Fibroblast of skin of back (primary cell): ENCODE results near the gene APC.
"Not testable (repeated sequence)": the region's sequence is repeated elsewhere in the genome, so short reads cannot be mapped to it uniquely, and the experiment has no call there.

ENCODE experiments used
- DNase-seq: peaks from one replicate; pipeline ENCODE4 v3.0.0-alpha.2; 2013

The APC gene

DNA sequence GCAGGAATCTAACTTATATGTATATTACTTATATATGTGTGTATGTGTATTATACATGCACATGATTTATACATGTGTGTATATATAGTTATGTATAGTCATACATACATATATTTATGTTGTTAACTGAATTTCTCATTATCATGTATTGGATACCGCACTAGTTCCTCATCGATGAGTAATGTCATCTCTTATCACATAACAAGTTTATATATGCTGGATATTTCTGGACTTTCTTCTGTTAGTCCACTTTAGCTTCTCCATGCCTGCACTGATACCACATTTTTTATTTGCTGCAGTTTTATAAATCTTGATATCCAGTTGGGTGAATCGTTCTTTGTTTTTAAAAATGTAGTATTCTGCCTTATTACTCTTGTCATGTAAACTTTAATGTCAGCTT is 50.2 kb downstream of the APC start:
- DNase-seq, result peak; percentile 16

DNA sequence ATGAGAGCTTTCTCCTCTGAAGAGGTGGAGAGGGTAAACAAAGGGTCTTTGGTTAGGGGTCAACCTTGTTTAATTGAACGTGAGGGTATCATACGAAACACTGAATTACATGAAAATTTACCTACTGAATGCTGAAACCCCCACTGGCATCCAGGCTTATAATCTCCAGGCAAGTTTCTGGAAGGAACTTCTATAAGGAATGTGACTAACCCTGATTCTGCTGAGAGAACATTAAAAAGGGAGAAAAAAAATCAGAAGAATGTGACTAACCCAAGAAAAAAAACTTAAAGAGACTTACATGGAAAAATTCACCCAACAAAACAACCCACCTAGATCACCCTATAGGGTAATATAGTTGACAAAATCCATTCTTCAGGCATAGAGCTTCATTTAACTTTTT is 55.5 kb downstream of the APC start:
- no peak for DNase-seq

DNA sequence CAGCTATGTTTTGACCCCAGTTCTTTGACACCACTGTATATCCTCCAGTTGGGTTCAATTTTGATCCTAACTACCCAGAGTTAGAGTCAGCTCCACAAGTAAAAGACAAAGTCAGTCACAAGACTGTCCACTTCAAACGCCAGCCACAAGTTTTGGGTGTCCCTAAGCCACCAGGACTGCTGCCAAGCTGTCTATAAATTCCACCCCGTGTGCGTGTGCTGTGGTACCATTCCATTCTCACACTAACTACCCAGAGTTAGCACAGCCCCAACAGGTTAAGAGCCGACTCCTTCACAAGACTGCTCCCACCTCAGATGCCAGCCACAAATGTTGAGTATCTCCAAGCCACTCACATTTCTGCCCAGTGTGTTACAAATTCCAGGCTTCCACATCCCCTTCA is 56.7 kb downstream of the APC start:
- no peak for DNase-seq

DNA sequence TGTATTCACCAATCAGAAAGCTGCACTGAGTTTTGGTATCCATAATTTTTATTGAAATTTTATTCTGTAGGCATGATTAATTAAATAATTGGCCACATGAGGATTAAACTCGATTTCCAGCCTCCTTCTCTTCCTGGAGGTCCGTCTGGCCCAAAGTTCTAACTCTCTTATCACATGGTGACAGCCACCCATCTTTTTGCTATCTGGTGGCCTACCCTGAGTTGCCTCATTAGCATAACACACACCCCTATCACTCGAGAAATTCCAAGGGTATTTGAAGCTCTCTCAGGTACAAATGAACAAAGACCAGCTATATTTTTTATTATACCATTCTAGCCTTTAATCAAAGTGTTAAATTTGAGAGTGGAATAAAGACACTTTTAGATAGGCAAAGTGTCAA is 57.7 kb downstream of the APC start:
- no peak for DNase-seq

DNA sequence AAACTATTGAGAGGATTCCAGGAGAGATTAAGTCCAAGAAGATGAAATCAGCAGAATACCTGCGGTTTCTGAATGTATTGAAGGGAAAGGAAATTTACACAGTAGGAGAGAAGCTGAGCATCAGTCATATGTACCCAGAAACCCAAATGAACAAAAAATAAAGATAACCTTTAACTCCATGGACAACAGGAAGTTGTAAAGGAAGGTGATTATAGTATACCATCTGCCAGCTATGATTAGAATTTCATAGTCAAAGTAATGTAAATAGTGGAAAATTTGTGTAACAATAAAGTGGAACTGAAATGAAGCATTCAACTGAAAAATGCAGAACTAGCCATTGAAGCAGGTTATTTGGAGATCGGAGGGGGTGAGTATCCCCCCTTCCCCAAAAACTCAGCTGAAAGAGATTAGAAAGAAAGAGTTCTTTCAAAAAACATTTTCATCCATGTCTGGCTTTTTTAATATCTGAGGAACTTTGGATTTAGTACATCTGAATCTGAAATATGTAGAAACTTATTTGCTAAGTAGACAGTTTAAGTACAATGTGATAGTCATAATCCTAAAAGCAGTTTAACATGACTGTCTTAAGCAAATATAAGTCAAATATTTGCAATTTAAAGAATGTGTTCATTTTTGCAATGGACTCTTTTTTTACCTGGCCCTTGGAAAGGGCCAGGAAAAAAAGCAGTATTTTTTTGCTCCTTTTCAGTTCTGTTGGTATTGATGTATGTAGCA is 58.4 kb downstream of the APC start:
- DNase-seq, result peak; percentile 27

DNA sequence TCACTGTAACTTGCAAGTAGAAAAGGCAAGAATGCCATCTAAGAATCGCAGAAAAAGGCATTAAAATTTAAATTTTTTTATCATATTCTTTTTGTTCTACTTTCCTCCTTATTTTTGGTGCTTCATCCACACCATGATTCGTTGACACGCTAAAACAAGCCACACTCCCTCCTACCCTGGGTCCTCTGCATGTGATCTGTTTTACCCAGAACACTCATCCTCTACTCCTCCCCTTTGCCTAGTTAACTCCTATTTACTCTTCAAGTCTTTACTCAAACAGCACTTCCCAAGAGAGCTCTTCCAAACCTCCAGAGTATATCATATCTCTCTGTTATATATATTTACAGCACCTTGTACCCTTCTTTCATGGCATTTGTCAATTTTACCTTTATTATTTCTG is 62.0 kb downstream of the APC start:
- no peak for DNase-seq

DNA sequence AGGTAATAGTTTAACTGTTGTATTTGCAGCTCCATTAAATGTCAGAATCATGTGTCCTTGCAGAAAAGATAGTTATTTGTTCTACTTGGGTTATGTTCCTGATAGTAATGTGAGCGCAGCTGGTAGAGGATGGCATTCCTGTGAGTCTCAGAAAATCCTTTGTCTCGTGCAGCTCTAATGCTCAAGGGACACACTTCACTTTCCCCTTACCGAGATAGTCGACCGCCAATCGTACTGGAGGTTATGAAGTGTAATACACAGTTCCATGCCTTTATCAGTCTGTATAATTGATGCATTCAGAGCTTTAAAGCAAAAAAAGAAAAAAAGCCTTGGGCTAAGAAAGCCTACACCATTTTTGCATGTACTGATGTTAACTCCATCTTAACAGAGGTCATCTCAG is 63.2 kb downstream of the APC start:
- DNase-seq, result no peak

DNA sequence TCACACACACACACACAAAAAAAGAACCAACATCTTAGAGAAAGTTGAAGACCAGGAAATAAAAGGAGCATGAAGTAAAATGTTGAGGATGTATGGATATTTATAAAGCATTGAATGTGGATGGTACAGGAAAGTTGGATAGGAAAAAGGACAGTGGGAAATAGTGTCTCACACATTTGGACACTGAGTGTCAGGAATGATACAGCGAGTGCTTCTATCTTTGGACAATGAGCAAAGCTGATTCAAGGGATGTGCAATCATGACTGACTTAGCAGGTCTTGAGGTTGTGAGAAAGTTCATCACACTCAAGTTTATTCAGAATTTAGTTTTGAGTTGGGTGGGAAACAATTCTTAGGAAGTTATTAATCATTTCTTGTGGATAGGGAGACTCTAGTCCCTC is 73.3 kb downstream of the APC start:
- DNase-seq, result no peak

DNA sequence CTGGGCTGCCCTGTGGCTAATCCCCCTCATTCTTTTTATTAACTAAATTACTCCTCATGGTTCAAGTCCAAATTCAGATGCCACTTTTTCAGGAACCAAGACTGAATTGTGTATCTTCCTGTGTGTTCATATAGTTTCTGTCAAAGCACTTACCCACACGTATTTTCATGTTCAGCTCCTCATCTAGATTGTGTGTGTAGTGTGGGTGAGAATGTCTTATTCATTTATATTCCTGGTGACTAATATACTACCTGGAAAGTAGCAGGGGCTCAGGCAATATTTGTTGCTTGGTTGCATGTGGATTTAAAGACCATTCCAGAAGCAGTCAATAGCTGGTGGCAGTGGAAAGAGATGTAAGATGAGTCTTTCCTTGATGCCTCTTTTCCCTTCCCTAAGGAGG is 74.9 kb downstream of the APC start:
- no peak for DNase-seq

DNA sequence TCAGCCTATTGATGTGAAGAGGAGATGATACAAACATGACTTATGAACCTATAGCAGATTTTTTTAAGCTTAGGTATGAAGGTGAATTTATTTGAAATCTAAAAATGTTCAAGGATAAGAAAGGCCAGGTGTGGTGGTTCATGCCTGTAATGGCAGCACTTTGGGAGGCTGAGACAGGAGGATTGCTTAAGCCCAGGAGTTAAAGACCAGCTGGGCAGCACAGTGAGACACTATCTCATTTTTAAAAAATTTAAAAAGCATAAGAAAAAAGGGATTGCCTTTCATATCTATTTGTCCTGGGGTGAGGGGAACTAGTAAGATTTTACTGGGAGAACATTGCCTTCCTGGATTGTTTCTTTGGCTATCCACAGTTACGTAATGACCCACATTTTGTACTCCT is 82.6 kb downstream of the APC start:
- DNase-seq, result no peak

DNA sequence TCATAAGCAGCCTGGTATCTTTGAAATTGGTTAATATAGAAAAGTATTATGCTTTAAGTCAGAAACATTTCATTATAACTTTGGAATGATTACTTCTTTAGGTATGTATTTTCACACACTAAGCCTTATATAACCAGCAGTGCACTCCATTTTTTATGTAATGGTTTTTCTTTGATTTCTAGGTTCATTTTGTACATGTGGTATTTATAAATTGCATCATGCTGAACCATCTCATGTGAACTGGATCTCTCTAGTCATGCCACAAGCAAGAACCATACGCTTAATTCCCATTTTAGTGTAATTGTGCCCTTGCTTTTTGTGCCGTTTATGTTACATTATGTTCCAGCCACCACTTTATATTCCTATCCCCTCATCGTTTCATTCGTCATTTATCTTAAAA is 84.8 kb downstream of the APC start:
- DNase-seq, result peak; percentile 2

DNA sequence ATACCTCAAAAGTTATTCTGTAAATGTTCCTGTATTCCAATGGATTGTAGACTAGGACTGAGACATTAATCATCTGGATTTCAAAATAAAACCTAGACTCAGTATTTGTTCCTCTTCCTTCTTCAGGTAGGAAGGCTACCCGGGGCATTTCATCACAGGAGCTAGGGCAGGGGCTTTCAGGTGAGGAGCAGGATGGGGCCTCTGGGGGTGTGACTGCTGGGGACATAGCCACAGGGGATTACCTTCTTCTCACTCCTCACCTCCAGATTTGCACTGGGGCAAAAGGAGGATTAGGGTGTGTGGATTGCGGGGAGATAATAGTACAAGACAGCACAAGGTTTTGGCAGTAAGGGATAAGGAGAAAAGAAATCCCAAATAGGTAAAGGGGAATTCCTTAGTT is 85.5 kb downstream of the APC start:
- DNase-seq, result no peak

DNA sequence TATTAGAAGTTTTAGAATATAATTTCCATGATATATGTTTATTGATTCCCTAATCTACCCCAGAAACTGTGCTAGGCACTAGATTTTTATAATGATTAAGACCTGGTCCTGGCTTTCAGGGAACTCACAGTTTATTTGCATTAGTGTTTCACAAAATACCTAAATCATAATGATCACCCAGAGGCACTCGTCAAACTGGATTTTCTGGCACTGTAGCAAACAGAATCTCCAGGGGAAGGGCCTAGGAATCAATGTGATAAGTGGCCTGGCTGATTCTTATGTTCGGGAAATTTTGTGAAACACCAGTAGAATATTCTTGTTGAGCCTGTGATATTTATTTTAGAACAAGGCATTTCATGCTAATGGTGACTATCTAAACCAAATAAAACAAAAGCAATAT is 86.0 kb downstream of the APC start:
- DNase-seq, result no peak

DNA sequence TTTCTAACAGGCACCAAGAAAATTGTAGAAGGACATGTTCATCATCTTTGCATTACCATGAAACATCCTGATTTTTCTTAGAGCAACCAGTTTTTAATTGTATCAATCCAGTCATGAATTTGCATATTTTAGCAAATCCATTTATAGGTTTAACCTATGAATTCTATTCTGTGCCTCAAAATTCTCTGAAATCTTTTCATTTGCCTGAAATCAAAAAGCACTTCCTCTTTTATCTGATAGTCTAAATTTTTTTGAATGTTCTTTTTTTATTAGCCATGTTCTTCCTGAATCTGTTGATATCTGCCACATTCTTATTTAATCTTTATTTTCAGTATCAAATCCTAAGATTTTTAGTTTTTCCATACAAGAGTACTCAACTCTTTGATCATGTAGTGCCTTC is 86.5 kb downstream of the APC start:
- DNase-seq, result no peak

DNA sequence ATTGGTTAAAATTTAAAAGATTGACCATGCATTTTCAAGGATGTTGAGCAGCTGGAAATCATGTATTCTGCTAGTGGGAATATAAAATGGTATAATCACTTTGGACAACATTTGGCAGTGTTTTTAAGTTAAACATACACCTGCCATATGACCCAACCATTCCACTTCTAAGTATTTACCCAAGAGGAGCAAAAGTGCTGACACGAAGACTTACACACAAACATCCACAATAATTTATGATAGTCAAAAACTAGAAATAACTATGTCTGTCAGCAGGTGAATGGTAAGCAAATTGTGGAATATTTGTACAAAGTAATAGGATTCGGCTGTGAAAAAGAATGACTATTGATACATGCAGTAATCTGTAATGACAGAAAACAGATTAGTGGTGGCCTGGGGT is 92.7 kb downstream of the APC start:
- DNase-seq, result no peak

DNA sequence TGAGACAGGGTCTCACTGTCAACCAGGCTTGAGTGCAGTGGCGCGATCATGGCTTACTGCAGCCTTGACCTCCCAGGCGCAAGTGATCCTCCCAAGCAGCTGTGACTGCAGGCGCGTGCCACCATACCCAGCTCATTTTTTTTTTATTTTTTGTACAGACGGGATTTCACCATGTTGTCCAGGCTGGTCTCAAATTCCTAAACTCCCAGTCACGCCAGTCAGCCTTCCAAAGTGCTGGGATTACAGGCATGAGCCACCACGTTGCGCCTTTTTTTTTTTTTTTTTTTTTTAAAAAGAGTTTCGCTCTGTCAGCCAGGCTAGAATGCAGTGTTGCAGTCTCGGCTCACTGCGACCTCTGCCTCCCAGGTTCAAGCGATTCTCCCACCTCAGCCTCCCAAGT is 96.3 kb downstream of the APC start:
- DNase-seq, result peak; percentile 1

DNA sequence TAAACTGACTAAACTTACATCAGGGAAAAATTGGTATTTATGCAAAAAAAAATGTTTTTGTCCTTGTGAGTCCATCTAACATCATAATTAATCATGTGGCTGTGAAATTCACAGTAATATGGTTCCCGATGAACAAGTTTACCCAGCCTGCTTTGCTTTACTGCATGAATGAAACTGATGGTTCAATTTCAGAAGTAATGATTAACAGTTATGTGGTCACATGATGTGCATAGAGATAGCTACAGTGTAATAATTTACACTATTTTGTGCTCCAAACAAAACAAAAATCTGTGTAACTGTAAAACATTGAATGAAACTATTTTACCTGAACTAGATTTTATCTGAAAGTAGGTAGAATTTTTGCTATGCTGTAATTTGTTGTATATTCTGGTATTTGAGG is 106.8 kb downstream of the APC start:
- no peak for DNase-seq

DNA sequence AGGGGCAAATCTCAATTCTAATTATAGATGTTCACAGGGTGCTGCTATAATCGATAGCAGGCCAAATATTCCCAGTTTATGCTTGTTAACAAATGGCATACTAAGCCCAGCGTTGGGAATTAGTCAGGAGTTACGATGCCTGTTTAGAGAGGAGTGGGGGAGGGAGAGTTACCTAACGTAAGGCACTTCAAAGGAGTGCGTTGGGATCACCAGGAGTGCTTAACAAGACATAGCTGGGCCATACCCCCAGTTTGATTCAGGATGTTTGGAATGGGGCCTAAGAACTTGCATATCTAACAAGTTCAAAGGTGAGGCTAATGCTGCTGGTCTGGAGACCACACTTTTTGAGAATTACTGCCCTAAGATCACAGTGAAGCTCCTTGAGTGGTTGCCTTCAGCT is 108.9 kb downstream of the APC start:
- DNase-seq, result no peak

DNA sequence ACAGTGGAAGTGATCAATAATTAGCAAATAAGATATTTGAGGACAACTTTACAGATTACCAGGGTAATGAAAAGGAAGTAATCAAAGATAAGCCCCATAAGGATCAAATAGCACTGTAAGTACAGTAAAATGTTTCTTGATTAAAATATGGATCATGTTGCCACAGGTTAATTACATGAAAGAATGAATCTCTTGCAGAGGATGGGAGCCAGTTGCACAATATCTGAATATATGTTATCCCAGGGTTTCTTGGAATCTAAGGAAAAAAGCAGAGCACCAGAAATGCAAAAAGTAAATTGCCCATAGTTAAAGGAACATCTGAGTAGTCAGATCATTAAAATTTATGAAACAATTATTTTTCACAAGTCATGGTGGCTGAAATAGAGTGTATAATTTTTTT is 109.6 kb downstream of the APC start:
- DNase-seq, result no peak

DNA sequence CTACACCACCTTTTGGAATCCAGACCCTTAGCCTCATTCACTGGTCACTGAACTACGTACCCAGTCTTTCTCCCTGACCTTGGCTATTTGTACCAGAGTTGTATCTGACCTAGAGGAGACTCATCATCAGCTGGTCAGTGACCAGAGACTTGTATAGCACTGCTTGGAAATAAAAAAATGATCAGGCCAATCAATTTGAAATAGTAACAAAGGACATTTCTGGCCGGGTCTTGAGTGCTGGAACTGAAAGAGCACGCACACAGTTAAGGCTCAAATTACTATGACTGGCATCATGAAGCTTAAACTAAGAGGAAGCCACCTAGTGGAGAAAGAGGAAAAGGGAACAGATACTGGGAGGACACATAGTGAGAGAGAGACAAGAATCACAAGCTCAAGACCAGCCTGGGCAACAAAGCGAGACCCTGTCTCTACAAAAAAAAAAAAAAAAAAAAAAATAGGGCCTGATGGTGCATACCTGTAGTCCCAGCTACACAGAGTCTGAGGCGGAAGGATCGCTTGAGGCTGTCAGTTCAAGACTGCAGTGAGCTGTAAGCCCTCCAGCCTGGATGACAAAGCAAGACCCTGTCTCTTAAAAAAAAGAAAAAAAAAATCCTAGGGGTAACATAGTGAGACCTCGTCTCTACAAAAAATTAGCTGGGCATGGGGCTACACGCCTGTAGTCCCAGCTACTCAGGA is 110.6 kb downstream of the APC start:
- peak; percentile 73 for DNase-seq

DNA sequence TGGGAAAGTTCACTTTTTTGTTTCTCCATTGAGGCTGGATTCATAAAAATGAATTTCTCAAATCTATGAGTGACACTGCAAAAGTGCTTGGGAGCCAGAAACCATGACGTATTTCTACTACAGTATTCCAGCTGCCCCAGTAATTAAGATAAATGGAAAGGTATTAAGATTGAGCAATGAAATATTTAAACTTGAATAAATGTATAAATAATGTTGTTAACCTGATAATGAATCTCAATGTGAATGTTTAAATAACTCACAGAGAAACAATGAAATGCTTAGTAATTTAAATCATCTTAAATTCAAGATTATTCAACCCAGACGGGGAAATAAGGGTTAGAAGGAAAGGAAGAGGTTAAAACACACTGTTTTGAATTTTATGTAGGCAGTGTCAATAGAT is 112.2 kb downstream of the APC start:
- DNase-seq, result no peak

DNA sequence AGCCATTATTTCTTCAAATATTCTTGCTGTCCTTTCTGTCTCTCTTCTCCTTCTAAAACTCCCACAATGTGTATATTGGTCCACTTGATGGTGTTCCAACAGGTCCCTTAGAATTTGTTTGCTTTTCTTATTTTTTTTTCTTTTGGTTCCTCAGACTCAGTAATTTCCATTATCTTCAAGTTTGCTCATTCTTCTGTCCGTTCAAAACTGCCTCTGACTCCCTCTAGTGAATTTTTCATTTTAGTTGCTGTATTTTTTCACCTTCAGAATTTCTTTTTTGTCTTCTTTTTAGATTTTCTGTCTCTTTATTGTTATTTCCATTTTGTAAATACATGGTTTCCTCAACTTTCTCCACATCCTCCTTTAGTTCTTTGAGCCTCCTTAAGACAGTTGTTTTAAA is 117.0 kb downstream of the APC start:
- DNase-seq, result no peak

DNA sequence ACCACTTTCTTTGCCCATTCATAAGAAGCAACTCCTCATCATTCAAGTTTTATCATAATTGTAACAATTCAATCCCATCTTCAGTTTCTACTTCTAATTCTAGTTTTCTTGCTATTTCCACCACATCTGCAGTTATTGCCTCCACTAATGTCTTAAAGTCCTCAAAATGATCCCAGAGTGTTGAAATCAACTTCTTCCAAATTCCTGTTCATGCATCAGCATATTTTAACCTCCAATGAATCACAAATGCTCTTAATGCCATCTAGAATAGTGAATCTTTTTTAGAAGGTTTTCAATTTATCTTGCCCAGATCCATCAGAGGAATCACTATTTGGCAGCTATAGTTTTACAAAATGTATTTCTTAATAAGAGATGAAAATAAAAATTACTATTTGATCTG is 120.2 kb downstream of the APC start:
- no peak for DNase-seq

DNA sequence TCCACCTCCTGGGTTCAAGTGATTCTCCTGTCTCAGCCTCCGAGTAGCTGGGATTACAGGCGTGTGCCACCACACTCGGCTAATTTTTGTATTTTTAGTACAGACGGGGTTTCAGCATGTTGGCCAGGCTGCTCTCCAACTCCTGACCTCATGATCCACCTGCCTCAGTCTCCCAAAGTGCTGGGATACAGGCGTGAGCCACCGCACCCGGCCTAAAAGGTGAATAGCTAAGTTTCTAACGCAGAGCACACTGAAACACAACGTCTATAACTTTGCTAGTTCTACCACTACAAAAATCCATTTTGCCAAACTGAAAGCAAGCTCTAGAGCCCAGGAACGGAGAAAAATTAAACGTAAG is 122.9 kb downstream of the APC start:
- DNase-seq, result not testable (repeated sequence)
